NCI-H1930 (cell line): ENCODE measurements around the gene NCOA1.
"Not testable (repeated sequence)": the region's sequence is repeated elsewhere in the genome, so short reads cannot be mapped to it uniquely, and the experiment has no call there.

Experiments
- DNase-seq, 2 experiments: peaks; one replicate each; lab custom pipeline; 2025; lab: John Stamatoyannopoulos, UW

Gene NCOA1

GRCh38 chr2:24635181-24635580 is 144.1 kb downstream of the NCOA1 start:
- DNase-seq = no peak

- DNase-seq = no peak
Measured at GRCh38 chr2:24638568-24638967, 147.5 kb downstream of the NCOA1 start.

GRCh38 chr2:24642351-24642750 is 151.3 kb downstream of the NCOA1 start:
- peak; percentile 77 to 86 for DNase-seq

GRCh38 chr2:24643051-24643450 is 152.0 kb downstream of the NCOA1 start:
- DNase-seq = no peak

GRCh38 chr2:24644032-24644431 is 153.0 kb downstream of the NCOA1 start:
- DNase-seq = no peak

GRCh38 chr2:24650997-24651642 is 160.1 kb downstream of the NCOA1 start:
- DNase-seq = no peak

- DNase-seq = no peak
Measured at GRCh38 chr2:24651643-24652003, 160.6 kb downstream of the NCOA1 start.

GRCh38 chr2:24652265-24653182 is 161.5 kb downstream of the NCOA1 start:
- DNase-seq = peak in 1 of 2 experiments; percentile 30

- no peak for DNase-seq
Measured at GRCh38 chr2:24657818-24658217, 166.8 kb downstream of the NCOA1 start.

- no peak for DNase-seq
Measured at GRCh38 chr2:24658531-24659202, 167.6 kb downstream of the NCOA1 start.

- DNase-seq = no peak
Measured at GRCh38 chr2:24659862-24660261, 168.8 kb downstream of the NCOA1 start.

- no peak for DNase-seq
Measured at GRCh38 chr2:24667542-24667941, 176.5 kb downstream of the NCOA1 start.

- DNase-seq = no peak
Measured at GRCh38 chr2:24671230-24671629, 180.2 kb downstream of the NCOA1 start.

- no peak for DNase-seq
Measured at GRCh38 chr2:24672589-24672988, 181.5 kb downstream of the NCOA1 start.

GRCh38 chr2:24675338-24675737 is 184.3 kb downstream of the NCOA1 start:
- DNase-seq = no peak

- DNase-seq = no peak
Measured at GRCh38 chr2:24676493-24676892, 185.4 kb downstream of the NCOA1 start.

GRCh38 chr2:24678066-24678465 is 187.0 kb downstream of the NCOA1 start:
- DNase-seq = not testable (repeated sequence)

- no peak for DNase-seq
Measured at GRCh38 chr2:24680196-24680595, 189.1 kb downstream of the NCOA1 start.

- DNase-seq = no peak
Measured at GRCh38 chr2:24682304-24682703, 191.2 kb downstream of the NCOA1 start.

GRCh38 chr2:24683408-24683807 is 192.4 kb downstream of the NCOA1 start:
- DNase-seq = no peak

GRCh38 chr2:24690524-24690923 is 199.5 kb downstream of the NCOA1 start:
- no peak for DNase-seq

GRCh38 chr2:24691806-24692205 is 200.8 kb downstream of the NCOA1 start:
- no peak for DNase-seq

- DNase-seq = no peak
Measured at GRCh38 chr2:24697792-24698191, 206.7 kb downstream of the NCOA1 start.
